NK-92 (cell line): Measurements from ENCODE around the gene HSD3B1.
"Not testable (repeated sequence)": the region's sequence is repeated elsewhere in the genome, so short reads cannot be mapped to it uniquely, and the experiment has no call there.

Experiments
- DNase-seq: peaks from one replicate; lab custom pipeline; 2025; ENCODE audit not compliant: unreplicated experiment; lab: John Stamatoyannopoulos, UW

Gene HSD3B1

DNA sequence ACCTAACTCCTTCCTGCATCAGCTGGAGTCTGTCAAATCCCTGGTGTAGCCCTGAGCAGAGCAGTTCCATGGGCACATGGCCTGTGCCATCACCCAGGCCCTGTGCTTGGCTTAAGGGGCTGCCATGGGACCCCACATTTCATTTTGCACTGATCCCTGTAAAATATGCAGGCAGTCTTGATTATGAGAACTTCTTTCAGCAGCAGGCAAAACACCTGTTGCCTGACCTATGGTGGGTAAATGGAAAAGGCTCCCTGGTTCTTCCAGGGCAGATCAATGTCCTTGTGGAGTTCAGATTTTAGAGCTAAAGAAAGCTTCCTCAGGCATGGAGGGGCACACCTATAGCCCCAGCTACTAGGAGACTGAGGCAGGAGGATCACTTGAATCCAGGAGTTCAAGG, 44.2 kb downstream of the HSD3B1 start:
- DNase-seq = no peak

DNA sequence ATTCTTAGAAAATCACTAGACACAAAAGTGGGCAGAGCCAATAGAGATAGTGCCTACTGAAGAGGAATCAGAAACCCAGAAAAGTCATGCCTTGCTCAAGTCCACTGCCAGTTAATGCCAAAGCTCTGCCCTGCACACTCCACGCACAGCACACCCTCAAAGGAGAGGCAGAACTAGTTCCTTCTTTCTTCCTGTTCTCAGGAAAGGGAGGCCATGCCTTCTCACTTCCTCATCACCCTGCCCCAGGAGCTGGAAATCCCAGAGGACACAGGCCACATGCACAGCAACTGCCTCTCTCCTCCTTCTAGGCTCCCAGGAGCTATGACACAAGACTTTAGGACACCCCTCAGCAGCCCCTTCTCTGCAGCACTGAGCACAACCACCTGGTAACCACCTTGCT, 45.6 kb downstream of the HSD3B1 start:
- not testable (repeated sequence) for DNase-seq

GRCh38 chr1:119553302-119554071, 46.5 kb downstream of the HSD3B1 start:
- not testable (repeated sequence) for DNase-seq

GRCh38 chr1:119554183-119554582, 47.2 kb downstream of the HSD3B1 start:
- DNase-seq = no peak

DNA sequence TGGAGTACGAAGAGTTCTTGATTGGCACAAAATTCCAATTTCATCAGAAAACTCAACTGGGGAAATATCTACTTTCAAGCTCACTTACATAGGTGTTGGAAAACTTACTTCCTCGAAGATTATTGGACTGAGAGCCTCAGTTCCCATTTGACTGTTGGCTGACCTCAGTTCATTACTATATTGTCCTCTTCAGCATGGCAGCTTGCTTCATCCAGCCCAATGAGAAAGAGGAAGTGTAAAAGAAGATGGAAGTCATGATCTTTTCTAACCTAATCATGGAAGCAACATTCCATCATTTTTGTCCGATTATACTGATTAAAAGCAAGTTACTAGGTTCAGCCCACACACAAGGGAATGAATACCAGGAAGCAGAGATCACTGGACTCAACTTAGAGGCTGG, 49.4 kb downstream of the HSD3B1 start:
- DNase-seq = no peak

DNA sequence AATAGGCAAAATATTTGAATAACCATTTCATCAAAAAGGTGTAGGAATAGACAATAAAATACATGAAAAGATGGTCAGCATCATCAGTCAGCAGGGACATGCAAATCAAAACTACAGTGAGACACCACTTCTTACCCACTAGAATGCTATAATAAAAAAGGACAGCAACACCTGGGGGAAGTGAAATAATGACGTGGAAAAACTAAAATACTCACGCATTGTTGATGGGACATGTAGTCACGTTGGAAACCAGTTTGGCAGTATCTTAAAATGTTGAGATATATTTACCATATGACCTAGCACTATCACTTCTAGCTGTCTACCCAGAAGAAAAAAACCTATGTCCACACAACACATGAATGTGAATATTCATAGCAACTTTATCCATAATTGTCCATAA, 53.4 kb downstream of the HSD3B1 start:
- DNase-seq = not testable (repeated sequence)

- no peak for DNase-seq
These were observed 57.5 kb downstream of the HSD3B1 start for GRCh38 chr1:119564548-119564947.
